Fibroblast of villous mesenchyme (primary cell): ENCODE results near the gene ADCY9. TPM values are rescaled to one million over a fixed set of nuclear protein-coding genes. Genes with fewer than 3 reads are reported as not detected.
"Not testable (repeated sequence)": the region's sequence is repeated elsewhere in the genome, so short reads cannot be mapped to it uniquely, and the experiment has no call there.

Experiments used
- DNase-seq: peaks from one replicate; pipeline ENCODE4 v3.0.0-alpha.2; 2010; ENCODE audit warnings: low read depth
- H3K4me3 ChIP-seq: 2 replicates; pipeline ENCODE4 v1.5.1; 2011; ENCODE audit warnings: low read depth, mild to moderate bottlenecking, low read length
- CTCF ChIP-seq: IDR thresholded peaks from 2 replicates; pipeline ENCODE4 v1.5.1; 2012; ENCODE audit warnings: low read depth, mild to moderate bottlenecking, low read length; ENCODE audit not compliant: insufficient read depth
- total RNA-seq: library from RNA; depleted of rRNA; stranded (reverse); fragments of >200 nt; gene quantifications from 2 replicates; pipeline ENCODE4 v1.2.3, GENCODE V29; 2012

ADCY9 gene
- 38.0 and 44.1 TPM in 2 replicates for total RNA-seq

DNA sequence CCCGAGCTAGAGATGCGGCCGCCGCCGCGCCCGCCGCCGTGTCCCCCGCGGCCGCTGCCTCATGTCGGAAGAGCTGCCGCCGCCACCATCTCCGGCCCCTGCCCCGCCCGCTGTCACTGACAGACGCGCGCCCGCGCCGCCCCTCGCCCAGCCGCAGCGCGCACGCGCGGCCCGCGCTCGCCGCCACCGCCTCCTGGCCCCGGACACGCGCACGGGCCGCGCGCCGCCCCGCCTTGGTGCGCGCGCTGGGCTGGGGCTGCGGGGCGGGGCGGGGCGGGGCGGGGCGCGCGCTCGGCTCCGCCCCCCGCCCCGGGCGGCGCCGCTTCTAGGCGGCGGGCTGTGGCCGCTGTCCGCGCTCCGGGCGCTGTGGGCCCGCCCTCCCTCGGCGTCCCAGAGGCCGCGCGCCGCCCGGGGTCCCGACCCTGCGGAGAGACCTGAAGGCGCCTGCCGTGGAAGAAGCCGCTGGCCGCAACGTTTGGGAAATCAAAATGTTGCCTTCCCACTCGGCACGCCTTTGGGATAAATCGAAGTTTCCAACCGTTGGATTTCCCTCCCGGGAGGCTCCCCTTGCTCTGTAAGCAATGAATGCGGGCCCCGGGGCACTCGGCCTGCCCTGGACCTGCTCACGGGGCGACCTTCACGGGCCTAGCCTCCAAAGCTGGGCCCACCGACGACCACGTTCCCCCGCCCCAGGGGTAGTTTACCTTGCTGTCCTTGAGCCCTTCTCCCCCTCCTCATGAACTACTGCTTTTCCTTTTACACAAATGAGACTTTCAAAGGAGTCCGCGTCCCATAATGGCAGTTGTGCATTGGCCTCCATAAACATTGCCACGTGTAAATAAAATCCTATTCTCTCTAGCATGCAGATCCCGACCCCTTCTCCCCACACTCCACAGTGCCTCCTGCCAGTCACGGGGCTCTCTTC is at the start of gene ADCY9:
Gene ADCY9, minus strand, starts transcription at position 118 of the 925 bp plus-strand sequence. CDS start 1,000 bp downstream, outside the sequence.
- no peak for TF ChIP-seq CTCF
- H3K4me3 ChIP-seq: peak within 1 kb of the TSS; percentile 72
- DNase-seq: peak; percentile 76

- DNase-seq: peak; percentile 16
- TF ChIP-seq CTCF: peak; percentile 7
- H3K4me3 ChIP-seq: no peak overlapping the region
Observed at GRCh38 chr16:4160658-4161430, 44.6 kb upstream of the ADCY9 start.

- no peak overlapping the region for H3K4me3 ChIP-seq
- no peak for TF ChIP-seq CTCF
- no peak for DNase-seq
Observed at GRCh38 chr16:4159726-4160125, 43.5 kb upstream of the ADCY9 start.

DNA sequence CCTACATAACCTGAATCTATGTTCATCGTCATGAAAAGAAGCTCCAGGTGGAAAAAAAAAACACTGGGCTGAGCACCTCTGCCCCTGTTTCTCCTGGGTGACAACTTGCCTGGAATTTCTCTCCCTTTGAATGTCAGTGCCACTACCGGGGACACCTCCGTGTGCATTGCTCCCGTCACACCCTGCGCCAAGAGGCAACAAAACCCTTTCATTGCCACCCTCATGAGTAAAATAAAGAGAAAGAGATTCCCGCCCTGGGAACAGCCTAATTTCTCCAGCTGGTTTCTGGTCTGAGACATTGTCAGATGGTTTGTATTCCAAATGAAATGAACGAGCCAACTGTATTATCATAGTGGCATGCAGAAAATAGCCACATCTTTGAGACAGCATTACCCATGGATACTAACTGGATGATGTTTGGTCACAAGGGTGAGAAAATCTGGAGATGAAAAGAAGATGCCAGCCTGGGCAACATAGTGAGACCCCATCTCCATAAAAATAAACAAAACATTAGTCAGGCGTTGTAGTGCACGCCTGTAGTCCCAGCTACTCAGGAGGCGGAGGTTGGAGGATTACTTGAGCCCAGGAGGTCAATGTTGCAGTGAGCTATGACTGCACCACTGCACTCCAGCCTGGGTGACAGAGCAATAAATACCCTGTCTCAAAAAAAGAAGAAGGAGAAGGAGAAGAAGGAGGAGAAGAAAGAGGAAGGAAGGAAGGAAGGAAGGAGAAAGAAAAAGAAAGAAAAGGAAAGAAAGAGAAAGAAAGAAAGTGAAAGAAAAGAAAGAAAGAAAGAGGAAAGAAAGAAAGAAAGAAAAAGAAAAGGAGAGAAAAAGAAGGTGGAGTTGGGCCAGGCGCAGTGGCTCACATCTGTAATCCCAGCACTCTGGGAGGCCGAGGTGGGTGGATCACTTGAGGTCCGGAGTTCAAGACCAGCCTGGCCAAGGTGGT is 42.2 kb upstream of the ADCY9 start:
- no peak overlapping the region for H3K4me3 ChIP-seq
- DNase-seq: no peak
- TF ChIP-seq CTCF: no peak

DNA sequence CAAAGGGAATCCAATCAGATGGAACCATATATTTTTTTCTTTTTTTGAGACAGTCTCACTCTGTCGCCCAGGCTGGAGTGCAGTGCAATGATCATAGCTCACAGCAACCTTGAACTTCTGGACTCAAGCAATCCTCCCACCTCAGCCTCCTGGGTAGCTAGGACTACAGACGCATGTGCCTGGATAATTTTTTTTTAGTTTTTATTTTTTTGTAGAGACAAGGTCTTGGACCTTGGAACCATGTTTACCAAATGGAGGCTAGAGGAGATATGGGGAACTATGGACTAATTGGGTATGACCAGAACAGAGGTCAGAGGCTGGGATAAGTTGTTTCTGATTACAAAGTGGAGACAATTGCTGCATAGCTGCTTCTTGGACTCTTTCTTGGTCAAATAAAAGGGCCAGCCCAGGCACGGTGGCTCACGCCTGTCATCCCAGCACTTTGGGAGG is 41.2 kb upstream of the ADCY9 start:
- no peak for DNase-seq
- H3K4me3 ChIP-seq: no peak overlapping the region
- no peak for TF ChIP-seq CTCF

GRCh38 chr16:4156503-4156902 is 40.3 kb upstream of the ADCY9 start:
- H3K4me3 ChIP-seq, DNase-seq: not testable (repeated sequence)

GRCh38 chr16:4153364-4153763 is 37.1 kb upstream of the ADCY9 start:
- not testable (repeated sequence) for H3K4me3 ChIP-seq, DNase-seq
